Loucy (cell line): Measurements from ENCODE around the gene GRIP1.

ENCODE experiments used
- EZH2phosphoT487 ChIP-seq: fragments of 200-600 bp; IDR thresholded peaks from 2 replicates; pipeline ENCODE4 v1.6.1; 2018; ENCODE audit warnings: antibody characterized with exemption, mild to moderate bottlenecking, moderate library complexity, borderline replicate concordance
- TF ChIP-seq, protein P1 (sequence below): fragments of 200-600 bp; sonication (generic); conservative IDR thresholded peaks from 2 replicates; pipeline ENCODE4 v1.5.1; 2014; ENCODE audit warnings: mild to moderate bottlenecking, antibody characterized with exemption, low read length

DNA sequence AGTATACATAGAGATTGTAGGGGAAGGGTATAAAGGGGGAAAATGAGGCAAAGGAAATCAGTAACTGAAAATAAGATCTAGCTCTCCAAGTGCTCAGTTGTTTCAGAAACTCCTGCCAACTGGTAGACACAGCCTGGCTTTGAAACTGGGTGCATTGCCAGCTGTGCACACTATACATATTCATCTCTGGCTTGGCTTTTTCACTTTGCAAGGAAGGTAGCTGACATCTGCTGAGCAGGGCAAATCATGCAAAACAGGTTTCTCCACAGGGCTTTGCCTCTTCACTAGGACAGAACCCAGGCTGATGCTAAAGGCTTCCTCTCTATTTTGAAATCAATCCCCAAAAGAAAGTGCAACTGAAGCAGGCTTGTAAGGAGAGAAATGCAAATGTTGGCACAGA lies 275.1 kb downstream of the GRIP1 start:
- TF ChIP-seq, protein P1, sequence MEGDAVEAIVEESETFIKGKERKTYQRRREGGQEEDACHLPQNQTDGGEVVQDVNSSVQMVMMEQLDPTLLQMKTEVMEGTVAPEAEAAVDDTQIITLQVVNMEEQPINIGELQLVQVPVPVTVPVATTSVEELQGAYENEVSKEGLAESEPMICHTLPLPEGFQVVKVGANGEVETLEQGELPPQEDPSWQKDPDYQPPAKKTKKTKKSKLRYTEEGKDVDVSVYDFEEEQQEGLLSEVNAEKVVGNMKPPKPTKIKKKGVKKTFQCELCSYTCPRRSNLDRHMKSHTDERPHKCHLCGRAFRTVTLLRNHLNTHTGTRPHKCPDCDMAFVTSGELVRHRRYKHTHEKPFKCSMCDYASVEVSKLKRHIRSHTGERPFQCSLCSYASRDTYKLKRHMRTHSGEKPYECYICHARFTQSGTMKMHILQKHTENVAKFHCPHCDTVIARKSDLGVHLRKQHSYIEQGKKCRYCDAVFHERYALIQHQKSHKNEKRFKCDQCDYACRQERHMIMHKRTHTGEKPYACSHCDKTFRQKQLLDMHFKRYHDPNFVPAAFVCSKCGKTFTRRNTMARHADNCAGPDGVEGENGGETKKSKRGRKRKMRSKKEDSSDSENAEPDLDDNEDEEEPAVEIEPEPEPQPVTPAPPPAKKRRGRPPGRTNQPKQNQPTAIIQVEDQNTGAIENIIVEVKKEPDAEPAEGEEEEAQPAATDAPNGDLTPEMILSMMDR = no peak
- TF ChIP-seq EZH2phosphoT487 = no peak
